ENCODE data around the gene GFRA4.

DNA sequence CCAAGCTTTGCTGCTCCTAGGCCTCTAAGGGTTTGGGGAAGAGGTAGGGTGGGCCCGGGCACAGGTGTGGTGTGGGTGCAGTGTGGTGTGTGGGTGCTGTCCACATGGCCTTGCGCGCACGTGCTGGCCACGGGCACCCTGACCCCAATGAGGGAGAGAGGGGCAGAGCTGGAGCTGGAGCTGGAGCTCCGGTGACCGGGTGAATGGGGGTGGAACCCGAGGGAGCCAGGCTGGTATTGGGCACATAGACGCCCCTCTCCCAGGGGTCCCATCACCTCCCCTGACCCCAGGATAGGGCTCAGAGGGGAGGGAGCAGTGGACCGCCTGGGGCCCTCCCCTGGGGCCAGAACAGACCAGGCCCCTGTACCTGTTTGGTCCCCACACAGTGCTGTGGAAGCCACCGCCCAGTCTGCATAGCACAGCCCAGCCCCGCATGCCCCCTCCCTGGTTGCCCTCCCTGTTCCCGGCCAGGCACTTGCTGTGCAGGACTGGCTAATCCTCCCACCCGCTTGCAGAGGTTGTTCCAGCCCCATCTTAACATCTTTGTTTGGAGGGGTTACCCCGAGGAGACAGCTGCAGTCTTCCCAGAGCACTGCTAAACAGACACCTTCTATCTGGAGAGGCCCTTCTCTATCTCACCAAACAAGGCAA is 17.6 kb upstream of the GFRA4 start:
- TF ChIP-seq, protein P1, sequence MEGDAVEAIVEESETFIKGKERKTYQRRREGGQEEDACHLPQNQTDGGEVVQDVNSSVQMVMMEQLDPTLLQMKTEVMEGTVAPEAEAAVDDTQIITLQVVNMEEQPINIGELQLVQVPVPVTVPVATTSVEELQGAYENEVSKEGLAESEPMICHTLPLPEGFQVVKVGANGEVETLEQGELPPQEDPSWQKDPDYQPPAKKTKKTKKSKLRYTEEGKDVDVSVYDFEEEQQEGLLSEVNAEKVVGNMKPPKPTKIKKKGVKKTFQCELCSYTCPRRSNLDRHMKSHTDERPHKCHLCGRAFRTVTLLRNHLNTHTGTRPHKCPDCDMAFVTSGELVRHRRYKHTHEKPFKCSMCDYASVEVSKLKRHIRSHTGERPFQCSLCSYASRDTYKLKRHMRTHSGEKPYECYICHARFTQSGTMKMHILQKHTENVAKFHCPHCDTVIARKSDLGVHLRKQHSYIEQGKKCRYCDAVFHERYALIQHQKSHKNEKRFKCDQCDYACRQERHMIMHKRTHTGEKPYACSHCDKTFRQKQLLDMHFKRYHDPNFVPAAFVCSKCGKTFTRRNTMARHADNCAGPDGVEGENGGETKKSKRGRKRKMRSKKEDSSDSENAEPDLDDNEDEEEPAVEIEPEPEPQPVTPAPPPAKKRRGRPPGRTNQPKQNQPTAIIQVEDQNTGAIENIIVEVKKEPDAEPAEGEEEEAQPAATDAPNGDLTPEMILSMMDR (IDR thresholded peaks at IDR 0.05) = no peak
- TF ChIP-seq POLR2A (IDR thresholded peaks at IDR 0.05) = no peak

Measured in upper lobe of left lung (tissue), 4 donors.